ENCODE measurements around the gene MOG.

- no peak for TF ChIP-seq EZH2 (IDR thresholded peaks at IDR 0.05; ENCODE audit: insufficient read depth, poor library complexity, severe bottlenecking)
- no peak for TF ChIP-seq EZH2phosphoT487 (IDR thresholded peaks at IDR 0.05; ENCODE audit: insufficient read depth, low read depth)
Measured at GRCh38 chr6:29629571-29629970, 27.3 kb upstream of the MOG start.
